Astrocyte (in vitro differentiated cells and primary cell): ENCODE measurements around the gene KLHL17. TPM values are rescaled to one million over a fixed set of nuclear protein-coding genes. Genes with fewer than 3 reads are reported as not detected.

ENCODE experiments used
- DNase-seq: peaks from one replicate; pipeline ENCODE4 v3.0.0-alpha.2; 2010; ENCODE audit warnings: low read depth
- FAIRE-seq: peaks from 2 replicates; lab custom pipeline; 2011; peaks lifted over from hg19 to GRCh38; lab: Jason Lieb, UNC
- H2AFZ ChIP-seq: 2 replicates; pipeline ENCODE4 v1.6.0; 2012; ENCODE audit warnings: low read depth, low read length, inconsistent platforms
- H3K27ac ChIP-seq: 2 replicates; pipeline ENCODE4 v1.5.1; 2011; ENCODE audit warnings: low read depth, low read length, inconsistent platforms
- H3K27me3 ChIP-seq: 2 replicates; pipeline ENCODE4 v1.6.0; 2011; ENCODE audit warnings: low read length, inconsistent platforms; ENCODE audit not compliant: insufficient read depth
- H3K36me3 ChIP-seq: 2 replicates; pipeline ENCODE4 v1.5.1; 2011; ENCODE audit warnings: low read length, inconsistent platforms; ENCODE audit not compliant: insufficient read depth
- H3K4me1 ChIP-seq: 2 replicates; pipeline ENCODE4 v1.5.1; 2011; ENCODE audit warnings: low read length, inconsistent platforms; ENCODE audit not compliant: insufficient read depth
- H3K4me2 ChIP-seq: 2 replicates; pipeline ENCODE4 v1.6.0; 2012; ENCODE audit warnings: low read length, inconsistent platforms
- H3K4me3 ChIP-seq: 2 replicates; pipeline ENCODE4 v1.5.1; 2011; ENCODE audit warnings: low read depth, mild to moderate bottlenecking, low read length, inconsistent platforms; ENCODE audit not compliant: insufficient read depth
- H3K79me2 ChIP-seq: 2 replicates; pipeline ENCODE4 v1.6.0; 2012; ENCODE audit warnings: mild to moderate bottlenecking, low read length, inconsistent platforms; ENCODE audit not compliant: insufficient read depth
- H3K9ac ChIP-seq: 2 replicates; pipeline ENCODE4 v1.6.0; 2012; ENCODE audit warnings: mild to moderate bottlenecking, low read length, inconsistent platforms
- H3K9me3 ChIP-seq: 2 replicates; pipeline ENCODE4 v1.5.1; 2012; ENCODE audit warnings: low read depth, mild to moderate bottlenecking, low read length, inconsistent platforms; ENCODE audit not compliant: insufficient read depth
- H4K20me1 ChIP-seq: 2 replicates; pipeline ENCODE4 v1.6.0; 2012; ENCODE audit warnings: low read length, inconsistent platforms; ENCODE audit not compliant: insufficient read depth
- H3K27ac Mint-ChIP-seq: one replicate; pipeline ENCODE4 v1.8.0; 2021; ENCODE audit warnings: mild to moderate bottlenecking, mixed read lengths; ENCODE audit not compliant: unreplicated experiment
- H3K27me3 Mint-ChIP-seq: one replicate; pipeline ENCODE4 v1.8.0; 2021; ENCODE audit warnings: low read depth, mixed read lengths; ENCODE audit not compliant: unreplicated experiment
- H3K36me3 Mint-ChIP-seq: one replicate; pipeline ENCODE4 v1.8.0; 2021; ENCODE audit warnings: low read depth, mixed read lengths; ENCODE audit not compliant: unreplicated experiment
- H3K4me1 Mint-ChIP-seq: one replicate; pipeline ENCODE4 v1.8.0; 2021; ENCODE audit warnings: low read depth, mixed read lengths; ENCODE audit not compliant: unreplicated experiment
- H3K4me3 Mint-ChIP-seq: one replicate; pipeline ENCODE4 v1.8.0; 2021; ENCODE audit warnings: mild to moderate bottlenecking, moderate library complexity, mixed read lengths; ENCODE audit not compliant: unreplicated experiment
- H3K9me3 Mint-ChIP-seq: one replicate; pipeline ENCODE4 v1.8.0; 2021; ENCODE audit warnings: mild to moderate bottlenecking, mixed read lengths; ENCODE audit not compliant: unreplicated experiment
- EZH2 ChIP-seq: IDR thresholded peaks from 2 replicates; pipeline ENCODE4 v1.6.1; 2012; ENCODE audit warnings: mild to moderate bottlenecking, low read length, inconsistent platforms; ENCODE audit not compliant: insufficient read depth
- total RNA-seq: library from RNA; stranded (reverse); gene quantifications from 2 replicates; pipeline ENCODE4 v1.2.1, GENCODE V29; 2021
- TF ChIP-seq, protein P1 (sequence below): IDR thresholded peaks from 2 replicates; pipeline ENCODE4 v1.5.1; 2011; ENCODE audit warnings: low read depth, mild to moderate bottlenecking, inconsistent platforms, low read length, moderate library complexity; ENCODE audit not compliant: insufficient read depth

Gene KLHL17
- total RNA-seq, 1 donor from 2014 or later, result 25.9 TPM

DNA sequence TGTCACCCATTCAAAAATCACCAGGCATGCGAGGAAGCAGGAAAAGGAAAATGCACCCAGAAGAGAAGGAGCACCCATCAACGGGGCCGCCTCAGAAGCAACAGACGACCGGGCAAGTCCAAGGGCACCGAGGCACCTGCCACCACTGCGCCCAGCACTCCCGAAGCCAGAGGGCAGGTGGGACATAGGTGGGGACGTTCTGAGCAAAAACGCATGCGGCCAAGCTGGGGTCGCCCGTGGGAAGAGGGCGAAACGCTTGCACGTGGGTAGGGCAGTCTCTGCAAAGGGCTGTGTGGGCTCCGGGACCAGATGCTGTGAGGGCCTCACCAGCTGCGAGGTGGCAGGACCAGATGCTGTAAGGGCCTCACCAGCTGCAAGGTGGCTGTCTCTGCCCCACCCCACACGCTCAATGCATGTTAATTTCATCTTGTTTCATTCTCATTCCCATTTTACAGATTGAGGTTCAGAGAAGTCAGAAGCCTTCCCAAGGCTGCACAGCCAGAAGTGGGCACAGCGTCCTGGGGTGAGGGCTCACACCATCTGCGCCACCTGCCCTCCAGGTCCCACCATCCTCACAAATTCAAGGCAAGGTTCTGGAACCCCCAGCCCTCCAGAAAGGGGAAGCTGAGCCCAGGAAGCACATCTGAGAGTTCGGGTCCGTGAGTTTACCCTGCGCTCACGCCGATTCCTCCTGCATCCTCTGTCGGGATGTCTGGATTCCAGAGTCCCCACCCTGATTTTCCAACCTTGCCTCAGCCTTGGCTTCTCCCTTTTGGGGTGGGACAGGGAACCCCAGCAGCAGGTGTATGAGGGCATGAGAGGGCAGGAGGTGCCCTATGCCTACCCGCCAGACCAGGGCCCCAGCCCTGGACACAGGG, 44.9 kb upstream of the KLHL17 start:
- H3K4me3 Mint-ChIP-seq, result peak overlapping the region; percentile 16
- H3K9me3 Mint-ChIP-seq, result no peaks in the 10 kb centered on the region
- TF ChIP-seq, protein P1, sequence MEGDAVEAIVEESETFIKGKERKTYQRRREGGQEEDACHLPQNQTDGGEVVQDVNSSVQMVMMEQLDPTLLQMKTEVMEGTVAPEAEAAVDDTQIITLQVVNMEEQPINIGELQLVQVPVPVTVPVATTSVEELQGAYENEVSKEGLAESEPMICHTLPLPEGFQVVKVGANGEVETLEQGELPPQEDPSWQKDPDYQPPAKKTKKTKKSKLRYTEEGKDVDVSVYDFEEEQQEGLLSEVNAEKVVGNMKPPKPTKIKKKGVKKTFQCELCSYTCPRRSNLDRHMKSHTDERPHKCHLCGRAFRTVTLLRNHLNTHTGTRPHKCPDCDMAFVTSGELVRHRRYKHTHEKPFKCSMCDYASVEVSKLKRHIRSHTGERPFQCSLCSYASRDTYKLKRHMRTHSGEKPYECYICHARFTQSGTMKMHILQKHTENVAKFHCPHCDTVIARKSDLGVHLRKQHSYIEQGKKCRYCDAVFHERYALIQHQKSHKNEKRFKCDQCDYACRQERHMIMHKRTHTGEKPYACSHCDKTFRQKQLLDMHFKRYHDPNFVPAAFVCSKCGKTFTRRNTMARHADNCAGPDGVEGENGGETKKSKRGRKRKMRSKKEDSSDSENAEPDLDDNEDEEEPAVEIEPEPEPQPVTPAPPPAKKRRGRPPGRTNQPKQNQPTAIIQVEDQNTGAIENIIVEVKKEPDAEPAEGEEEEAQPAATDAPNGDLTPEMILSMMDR, result no peak
- TF ChIP-seq EZH2, result no peak
- no peak overlapping the region for H3K27ac Mint-ChIP-seq
- H3K4me2 ChIP-seq, result no peak overlapping the region
- no peak overlapping the region for H2AFZ ChIP-seq
- H3K9ac ChIP-seq, result no peak overlapping the region
- H3K36me3 Mint-ChIP-seq, result no peaks in the 10 kb centered on the region
- peaks cover 3% of the 10 kb centered on the region for H4K20me1 ChIP-seq
- peaks cover 27% of the 10 kb centered on the region for H3K27me3 ChIP-seq
- no peak for DNase-seq
- H3K4me3 ChIP-seq, result no peak overlapping the region
- H3K79me2 ChIP-seq, result no peaks in the 10 kb centered on the region
- no peaks in the 10 kb centered on the region for H3K9me3 ChIP-seq
- no peak overlapping the region for H3K27ac ChIP-seq
- no peaks in the 10 kb centered on the region for H3K36me3 ChIP-seq
- no peak for FAIRE-seq
- peaks cover 5% of the 10 kb centered on the region for H3K4me1 Mint-ChIP-seq
- peaks cover 13% of the 10 kb centered on the region for H3K4me1 ChIP-seq
- H3K27me3 Mint-ChIP-seq, result peaks cover 66% of the 10 kb centered on the region

DNA sequence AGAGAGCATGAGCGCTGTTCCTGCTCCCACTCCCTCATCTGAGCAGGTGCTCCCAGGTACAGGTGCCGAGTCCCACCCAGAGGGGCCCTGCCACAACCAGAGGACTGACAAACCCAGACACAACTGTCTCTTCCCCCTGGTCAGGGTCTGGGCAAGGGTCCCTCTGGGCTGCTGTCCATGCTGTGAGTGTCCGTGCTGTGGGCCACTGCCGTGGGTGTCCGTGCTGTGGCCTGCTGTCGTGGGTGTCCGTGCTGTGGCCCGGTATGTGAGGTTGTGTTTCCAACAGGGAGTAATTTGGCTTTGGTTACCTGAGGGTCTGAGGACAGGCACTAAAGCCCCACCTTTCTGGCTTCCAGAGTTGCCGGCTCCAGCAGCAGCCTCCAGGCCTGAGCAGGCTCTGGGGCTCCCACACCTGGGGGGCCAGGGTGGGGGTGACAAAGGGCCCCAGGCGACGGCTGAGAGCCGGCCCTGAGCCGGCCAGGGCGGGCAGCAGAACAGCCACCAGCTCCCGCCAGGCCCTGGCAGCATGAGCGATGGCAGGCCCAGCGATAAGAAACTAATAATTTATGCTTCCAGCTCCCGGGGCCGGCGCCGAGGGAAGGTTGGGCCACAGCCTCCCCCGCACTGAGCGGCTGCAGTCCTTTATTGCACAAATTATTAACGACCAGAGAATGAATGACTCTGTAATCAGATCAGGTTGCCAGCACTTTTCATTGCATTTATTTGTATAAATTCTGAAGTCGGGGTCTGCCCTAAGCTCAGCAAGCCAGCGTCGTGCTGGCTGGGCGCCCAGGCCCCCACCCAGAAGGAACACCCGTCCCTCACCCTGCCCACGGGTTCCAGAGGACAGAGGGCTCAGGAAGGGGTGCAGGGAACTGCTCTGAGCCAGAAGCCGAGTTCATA, 44.0 kb upstream of the KLHL17 start:
- Mint-ChIP-seq H3K27ac (no peak overlapping the region), H3K4me3 (no peak overlapping the region), H3K36me3 (no peaks in the 10 kb centered on the region), H3K27me3 (peaks cover 68% of the 10 kb centered on the region), H3K4me1 (peaks cover 4% of the 10 kb centered on the region), H3K9me3 (no peaks in the 10 kb centered on the region)
- no peak overlapping the region for H3K4me2 ChIP-seq
- H3K9ac ChIP-seq, result no peak overlapping the region
- H3K79me2 ChIP-seq, result no peaks in the 10 kb centered on the region
- H2AFZ ChIP-seq, result no peak overlapping the region
- FAIRE-seq (no peak), DNase-seq (no peak)
- no peaks in the 10 kb centered on the region for H3K36me3 ChIP-seq
- H3K4me1 ChIP-seq, result peaks cover 9% of the 10 kb centered on the region
- H3K27me3 ChIP-seq, result peaks cover 25% of the 10 kb centered on the region
- H3K4me3 ChIP-seq, result no peak overlapping the region
- no peak overlapping the region for H3K27ac ChIP-seq
- H4K20me1 ChIP-seq, result peaks cover 3% of the 10 kb centered on the region
- no peak for TF ChIP-seq EZH2
- TF ChIP-seq, protein P1, result no peak
- no peaks in the 10 kb centered on the region for H3K9me3 ChIP-seq
